IMR-90 (cell line): ENCODE data around the gene SECISBP2. TPM values are rescaled to one million over a fixed set of nuclear protein-coding genes. Genes with fewer than 3 reads are reported as not detected.

Experiments used
- ATAC-seq: fragments of 200-7000 bp; cut with Tn5 transposase; 2 replicates; pipeline ENCODE4 v1.9.1; 2020; ENCODE audit warnings: low read depth, mild to moderate bottlenecking, moderate library complexity
- BruUV-seq: library from RNA; stranded (reverse); fragments of 400-500 nt; replicated peaks from 2 replicates; lab custom pipeline; 2021; lab: Mats Ljungman, UMichigan
- CTCF ChIA-PET: fragments of 300-600 bp; formaldehyde crosslinking; extraction: SDS; loops from one replicate; lab custom pipeline; 2021; ENCODE audit warnings: antibody characterized with exemption; lab: Yijun Ruan, JAX
- POLR2A ChIA-PET: fragments of 300-600 bp; sonication (Branson Sonifier 250); formaldehyde crosslinking; loops from one replicate; lab custom pipeline; 2022; ENCODE audit warnings: antibody characterized with exemption; ENCODE audit not compliant: unreplicated experiment; lab: Charles Lee
- DNase-seq: peaks from one replicate; pipeline ENCODE4 v3.0.0; 2013
- H2AFZ ChIP-seq: replicated peaks from 2 replicates; pipeline ENCODE3; 2013; ENCODE audit warnings: low read length, mild to moderate bottlenecking; ENCODE audit not compliant: poor library complexity
- H2AK5ac ChIP-seq: 2 replicates; pipeline ENCODE4 v1.6.1; 2013; ENCODE audit warnings: low read depth, low read length, inconsistent platforms
- H2AK9ac ChIP-seq: replicated peaks from 2 replicates; pipeline ENCODE3; 2013; ENCODE audit warnings: mild to moderate bottlenecking, low read depth, low read length, moderate library complexity; ENCODE audit not compliant: poor library complexity
- H2BK120ac ChIP-seq: 2 replicates; pipeline ENCODE4 v1.6.1; 2013; ENCODE audit warnings: low read depth, low read length, inconsistent platforms
- H2BK15ac ChIP-seq: 3 replicates; pipeline ENCODE4 v1.6.1; 2013; ENCODE audit warnings: low read depth, low read length, inconsistent platforms
- H2BK20ac ChIP-seq: 2 replicates; pipeline ENCODE4 v1.6.1; 2013; ENCODE audit warnings: low read depth, mild to moderate bottlenecking, inconsistent platforms, low read length, moderate library complexity
- H2BK5ac ChIP-seq: 2 replicates; pipeline ENCODE4 v1.6.1; 2013; ENCODE audit warnings: mild to moderate bottlenecking, low read depth, low read length, inconsistent platforms; ENCODE audit not compliant: poor library complexity, severe bottlenecking
- H3K14ac ChIP-seq: replicated peaks from 2 replicates; pipeline ENCODE4 v1.6.1; 2013; ENCODE audit warnings: low read depth, low read length, inconsistent platforms
- H3K18ac ChIP-seq: 2 replicates; pipeline ENCODE4 v1.6.1; 2013; ENCODE audit warnings: low read depth, low read length, control low read depth
- H3K23ac ChIP-seq: 2 replicates; pipeline ENCODE4 v1.6.1; 2013; ENCODE audit warnings: low read depth, low read length, inconsistent platforms
- H3K27ac ChIP-seq: 2 replicates; pipeline ENCODE4 v1.5.1; 2013; ENCODE audit warnings: mild to moderate bottlenecking, control low read depth, low read length; ENCODE audit not compliant: insufficient read depth
- H3K27me3 ChIP-seq: 2 replicates; pipeline ENCODE4 v1.6.1; 2013; ENCODE audit warnings: low read length; ENCODE audit not compliant: control insufficient read depth, insufficient read depth
- H3K36me3 ChIP-seq: 2 replicates; pipeline ENCODE4 v1.6.1; 2013; ENCODE audit warnings: low read length, mixed read lengths; ENCODE audit not compliant: control insufficient read depth, insufficient read depth
- H3K4ac ChIP-seq: 2 replicates; pipeline ENCODE4 v1.6.1; 2013; ENCODE audit warnings: low read depth, low read length, inconsistent platforms
- H3K4me1 ChIP-seq: 2 replicates; pipeline ENCODE4 v1.6.1; 2013; ENCODE audit warnings: low read length, mixed read lengths; ENCODE audit not compliant: control insufficient read depth, insufficient read depth
- H3K4me2 ChIP-seq: 2 replicates; pipeline ENCODE4 v1.6.1; 2013; ENCODE audit warnings: low read depth, mild to moderate bottlenecking, control low read depth, low read length, moderate library complexity
- H3K4me3 ChIP-seq: 2 replicates; pipeline ENCODE4 v1.5.1; 2013; ENCODE audit warnings: low read depth, mild to moderate bottlenecking, control low read depth, low read length, moderate library complexity; ENCODE audit not compliant: insufficient read depth
- H3K56ac ChIP-seq: 2 replicates; pipeline ENCODE4 v1.6.1; 2013; ENCODE audit warnings: low read length, inconsistent platforms; ENCODE audit not compliant: insufficient read depth; ENCODE audit errors: extremely low read depth
- H3K79me1 ChIP-seq, 2 experiments: 2 replicates each; pipeline ENCODE4 v1.6.1; 2013; ENCODE audit warnings: low read length in 2 of 2, inconsistent platforms in 1 of 2, low read depth in 1 of 2
- H3K9ac ChIP-seq: 2 replicates; pipeline ENCODE4 v1.6.1; 2013; ENCODE audit warnings: low read depth, low read length, control low read depth
- H3K9me1 ChIP-seq: 2 replicates; pipeline ENCODE4 v1.6.1; 2013; ENCODE audit warnings: low read length, inconsistent platforms; ENCODE audit not compliant: insufficient read depth
- H3K9me3 ChIP-seq: 2 replicates; pipeline ENCODE4 v1.6.1; 2013; ENCODE audit warnings: low read length; ENCODE audit not compliant: control insufficient read depth, insufficient read depth
- H4K20me1 ChIP-seq: 2 replicates; pipeline ENCODE4 v1.6.1; 2013; ENCODE audit warnings: low read length, inconsistent platforms; ENCODE audit not compliant: insufficient read depth
- H4K5ac ChIP-seq: 2 replicates; pipeline ENCODE4 v1.6.1; 2013; ENCODE audit warnings: mild to moderate bottlenecking, low read depth, low read length, control low read depth
- H4K8ac ChIP-seq, 2 experiments: 2 replicates each; pipeline ENCODE4 v1.6.1; 2013; ENCODE audit warnings: low read depth in 2 of 2, low read length in 2 of 2, control low read depth in 1 of 2, inconsistent platforms in 1 of 2
- H4K91ac ChIP-seq: 2 replicates; pipeline ENCODE4 v1.6.1; 2013; ENCODE audit warnings: low read depth, low read length, inconsistent platforms; ENCODE audit not compliant: insufficient read depth
- MXI1 ChIP-seq: IDR thresholded peaks from 2 replicates; pipeline ENCODE4 v1.6.1; 2012; ENCODE audit warnings: low read depth, mild to moderate bottlenecking, low read length, moderate library complexity, borderline replicate concordance
- NFE2L2 ChIP-seq: fragments of 150-350 bp; IDR thresholded peaks from 2 replicates; pipeline ENCODE4 v1.6.1; 2016; ENCODE audit warnings: low read depth, mild to moderate bottlenecking, low read length
- SMC3 ChIP-seq: fragments of 150-350 bp; IDR thresholded peaks from 2 replicates; pipeline ENCODE4 v1.6.1; 2016; ENCODE audit warnings: low read depth, mild to moderate bottlenecking, antibody characterized with exemption, low read length, moderate library complexity
- WGBS, 2 experiments: methylation state at CpG; one replicate each; pipeline versions ENCODE4 v1.1.5 to v1.1.7; 2013; ENCODE audit warnings: missing lambda C conversion rate in 2 of 2; ENCODE audit not compliant: insufficient read length in 1 of 2; ENCODE audit errors: extremely low coverage in 2 of 2; 5-methylcytosine and 5-hydroxymethylcytosine counted together
- dilution Hi-C: fragments of 300-500 bp; cut with HindIII; formaldehyde crosslinking; loops from one replicate; pipeline ENCODE4 v1.14.3; 2018; ENCODE audit warnings: low sequenced_read_pairs; ENCODE audit not compliant: unreplicated experiment
- in situ Hi-C: fragments of 300-500 bp; cut with MboI; formaldehyde crosslinking; loops from 3 replicates; pipeline ENCODE4 v1.14.3; 2019; ENCODE audit warnings: low sequenced_read_pairs, inconsistent platforms, mixed read lengths
- intact Hi-C: fragments of 100-400 bp; cut with micrococcal nuclease; formaldehyde crosslinking; loops from 2 replicates; pipeline ENCODE4 v1.10.0; 2022
- polyA plus RNA-seq, 3 experiments: library from polyadenylated mRNA; depleted of rRNA; stranded (reverse); fragments of >200 nt; gene quantifications; 2 replicates each; pipeline ENCODE4 v1.2.3, GENCODE V29; 2012; ENCODE audit warnings: low replicate concordance in 1 of 3
- total RNA-seq: library from RNA; depleted of rRNA; stranded (reverse); fragments of >200 nt; gene quantifications from 2 replicates; pipeline ENCODE4 v1.2.3, GENCODE V29; 2012

The SECISBP2 gene
- total and polyA plus RNA-seq, 2 of the 4 experiments (the other 2 are of a cell fraction) = 16.4 to 18.8 TPM

DNA sequence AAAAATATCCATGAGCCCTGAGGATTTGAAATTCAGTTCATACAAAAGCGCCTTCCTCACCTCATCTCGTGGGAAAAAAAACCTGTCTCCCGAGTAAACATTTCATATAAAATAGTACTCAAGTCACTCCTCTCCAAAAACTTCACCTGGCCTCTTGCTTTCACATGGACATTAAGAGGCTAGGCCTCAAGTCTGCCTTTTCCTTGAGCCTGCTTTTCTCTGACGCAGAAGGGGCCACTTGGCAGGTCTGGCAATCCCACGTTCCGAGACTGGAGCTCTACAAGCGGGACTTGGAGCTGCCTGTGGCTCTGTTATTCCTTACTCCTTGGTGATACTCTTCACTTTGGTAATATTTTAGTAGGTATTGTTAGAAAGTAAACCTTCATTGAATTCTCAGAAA lies 34.2 kb upstream of the SECISBP2 start:
- Histone ChIP-seq H3K9me1 (no peaks in the 10 kb centered on the region), H3K56ac (no peak overlapping the region), H3K79me1 (no peaks in the 10 kb centered on the region), H4K91ac (no peak overlapping the region), H3K4ac (no peak overlapping the region), H3K4me1 (no peaks in the 10 kb centered on the region), H2AK5ac (no peak overlapping the region), H4K5ac (no peak overlapping the region), H3K27ac (no peak overlapping the region), H3K9ac (no peak overlapping the region), H3K4me3 (no peak overlapping the region), H3K4me2 (no peak overlapping the region), H2AK9ac (no peak overlapping the region), H2BK5ac (no peak overlapping the region), H2AFZ (no peak overlapping the region), H3K27me3 (no peaks in the 10 kb centered on the region), H2BK120ac (no peak overlapping the region), H2BK15ac (no peak overlapping the region), H3K18ac (no peak overlapping the region), H3K9me3 (no peaks in the 10 kb centered on the region), H4K20me1 (no peaks in the 10 kb centered on the region), H2BK20ac (no peak overlapping the region), H3K36me3 (no peaks in the 10 kb centered on the region), H4K8ac (no peak overlapping the region), H3K23ac (no peak overlapping the region), H3K14ac (no peak overlapping the region)
- intact Hi-C loops = no loop called here
- ATAC-seq = no peak
- no peak for DNase-seq
- ChIA-PET POLR2A (no interaction called here), CTCF (no interaction called here)
- in situ Hi-C loops = no loop called here
- no TSS peak for BruUV-seq
- 87% methylated on average over 5 of the region's 7 CpGs; no CpG with 5 or more reads in 1 of the 2 experiments for WGBS, 2 experiments
- TF ChIP-seq MXI1 (no peak), SMC3 (no peak), NFE2L2 (no peak)
- dilution Hi-C loops = no loop called here
